SW 1271 (cell line): ENCODE measurements around the gene AFF2.

Experiments
- DNase-seq, 2 experiments: peaks; one replicate each; lab custom pipeline; 2025; lab: John Stamatoyannopoulos, UW

AFF2 gene

DNA sequence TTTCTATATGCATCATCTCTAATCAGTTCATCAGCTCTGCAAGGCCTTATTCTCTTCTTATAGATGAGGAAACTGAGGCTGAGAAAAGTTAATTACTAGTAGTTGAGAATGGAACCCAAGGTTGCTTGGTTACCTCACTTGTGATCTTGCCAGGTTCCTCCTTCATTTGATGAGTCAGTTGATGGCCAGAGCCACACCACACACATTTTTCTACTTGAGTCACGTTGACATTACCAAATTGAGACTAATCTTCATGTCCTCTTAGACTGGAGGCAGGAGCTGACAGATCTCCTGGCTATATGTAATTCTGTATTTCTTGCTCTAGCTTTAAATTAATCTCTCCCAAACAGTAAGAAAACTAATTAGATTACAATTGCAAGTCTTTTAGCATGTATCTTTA is 428.4 kb downstream of the AFF2 start:
- no peak for DNase-seq

DNA sequence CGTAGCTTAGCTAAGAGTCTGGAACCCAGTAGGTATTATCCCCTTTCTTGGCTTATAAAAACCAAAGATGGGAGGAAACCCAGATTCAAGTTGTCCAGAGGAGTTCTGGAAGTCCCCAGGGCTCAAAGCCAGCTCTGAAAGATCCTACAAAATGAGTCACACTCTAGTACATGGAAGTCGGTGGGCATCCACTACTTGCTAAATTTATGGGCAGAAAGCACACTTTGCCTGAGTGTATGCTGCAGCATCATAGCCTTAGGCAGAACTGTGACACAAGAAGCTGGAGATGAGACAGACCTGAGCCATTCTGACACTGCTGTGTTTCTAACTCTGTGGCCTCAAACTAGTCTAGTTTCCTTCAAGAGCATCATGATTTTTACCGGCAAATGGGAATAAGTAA is 429.3 kb downstream of the AFF2 start:
- DNase-seq: no peak

DNA sequence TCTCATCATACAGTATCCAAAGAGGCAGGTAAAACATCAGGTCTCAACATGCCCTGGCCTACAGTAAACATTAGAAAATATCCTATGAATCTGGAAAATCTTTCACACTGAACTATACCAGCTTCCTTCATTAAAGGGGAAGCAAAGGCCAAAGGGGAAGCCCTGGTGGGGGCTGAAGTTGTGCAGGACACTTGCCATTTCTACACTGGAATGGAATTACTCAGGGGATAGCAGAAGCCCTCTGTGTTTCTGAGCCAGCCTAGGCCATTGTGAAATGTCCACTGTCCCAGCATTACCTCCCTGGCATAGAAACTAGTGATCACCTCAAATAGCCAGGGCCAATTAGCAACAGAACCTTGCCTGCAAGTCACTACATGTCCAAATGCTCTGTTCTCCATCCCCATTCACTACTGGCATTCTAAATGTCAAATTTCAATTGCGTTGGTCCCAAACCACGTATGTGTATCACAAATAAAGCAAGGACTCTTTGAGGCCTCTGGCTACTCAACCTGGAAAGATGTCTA is 429.9 kb downstream of the AFF2 start:
- no peak for DNase-seq

DNA sequence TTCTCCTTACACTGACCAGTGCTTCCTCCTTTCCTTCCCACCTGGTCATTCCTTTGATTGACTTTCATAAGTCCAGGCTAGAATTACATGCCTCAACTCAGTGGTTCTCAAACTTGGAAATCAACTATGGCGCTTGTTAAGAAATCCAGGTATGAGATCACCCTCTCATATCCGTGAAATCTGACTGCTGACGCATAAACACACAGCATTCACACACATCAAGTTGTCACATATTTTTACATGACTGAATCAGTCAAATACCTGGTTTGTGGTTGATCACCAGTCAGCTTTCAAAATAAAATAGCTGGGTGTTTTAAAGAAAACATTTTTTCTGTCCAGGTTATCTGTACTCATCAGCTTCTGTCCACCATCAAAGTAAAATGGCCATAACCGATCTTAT is 433.5 kb downstream of the AFF2 start:
- no peak for DNase-seq

DNA sequence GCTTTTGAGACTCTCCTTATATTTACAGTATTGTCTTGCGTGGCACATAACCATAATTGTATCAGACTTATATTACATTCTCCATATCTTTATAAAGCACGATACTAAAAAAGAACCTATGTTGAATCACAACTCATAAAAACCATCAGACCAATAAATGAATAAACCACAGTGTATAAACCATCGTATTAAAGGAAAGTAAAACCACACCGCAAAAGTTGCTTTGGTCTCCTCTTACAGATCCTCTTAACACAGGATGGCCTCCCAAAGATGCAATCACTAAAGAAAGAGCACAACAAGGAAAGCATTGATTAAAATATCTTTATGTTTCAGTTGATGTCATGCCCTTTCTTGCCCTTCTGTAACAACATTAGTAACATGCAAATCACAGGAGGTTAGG is 437.9 kb downstream of the AFF2 start:
- no peak for DNase-seq

DNA sequence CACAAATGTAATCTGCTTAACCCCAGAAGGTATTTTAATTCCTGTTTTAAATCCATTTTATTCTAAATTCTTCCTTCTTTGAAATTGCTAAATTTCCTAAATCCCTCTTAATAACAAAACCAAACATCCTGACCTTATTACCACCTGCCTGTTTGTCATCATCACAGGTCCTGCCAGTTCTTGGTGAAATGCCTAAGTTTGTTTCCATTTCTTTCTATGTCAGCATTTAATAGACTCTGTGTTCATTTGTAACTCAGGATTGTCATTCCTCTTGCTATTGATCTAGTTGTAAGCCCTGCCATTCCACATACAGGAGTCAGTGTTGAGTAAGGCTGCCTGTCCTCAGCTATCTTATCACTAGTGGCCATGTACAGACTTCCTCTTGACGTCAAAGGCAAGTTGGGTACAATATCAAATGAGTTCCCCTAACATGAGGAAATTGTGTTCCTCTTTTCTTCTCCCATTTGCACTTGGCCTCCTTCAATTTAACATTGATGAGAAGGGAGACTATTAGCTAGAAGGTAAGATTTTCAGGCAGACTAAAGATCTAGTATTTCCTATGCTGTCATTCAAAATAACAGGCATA is 440.1 kb downstream of the AFF2 start:
- DNase-seq: no peak

DNA sequence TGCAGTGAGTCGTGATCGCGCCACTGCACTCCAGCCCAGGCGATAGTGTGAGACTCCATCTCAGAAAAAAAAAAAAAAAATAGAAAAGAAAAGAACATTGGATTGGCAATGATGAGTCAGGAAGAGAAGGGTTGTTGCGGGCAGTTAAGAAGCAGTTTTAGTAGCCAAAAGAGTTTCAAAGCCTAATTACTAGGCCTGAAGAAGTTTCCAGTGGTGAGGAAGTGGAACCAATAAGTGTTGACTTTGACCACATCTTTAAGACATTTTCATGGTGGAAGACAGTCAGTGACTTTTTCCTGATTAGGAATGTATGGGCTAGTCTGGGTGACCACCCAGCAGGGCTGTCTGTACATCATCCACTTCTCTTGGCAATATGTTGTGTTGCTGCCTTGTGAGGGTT is 442.3 kb downstream of the AFF2 start:
- DNase-seq: no peak

DNA sequence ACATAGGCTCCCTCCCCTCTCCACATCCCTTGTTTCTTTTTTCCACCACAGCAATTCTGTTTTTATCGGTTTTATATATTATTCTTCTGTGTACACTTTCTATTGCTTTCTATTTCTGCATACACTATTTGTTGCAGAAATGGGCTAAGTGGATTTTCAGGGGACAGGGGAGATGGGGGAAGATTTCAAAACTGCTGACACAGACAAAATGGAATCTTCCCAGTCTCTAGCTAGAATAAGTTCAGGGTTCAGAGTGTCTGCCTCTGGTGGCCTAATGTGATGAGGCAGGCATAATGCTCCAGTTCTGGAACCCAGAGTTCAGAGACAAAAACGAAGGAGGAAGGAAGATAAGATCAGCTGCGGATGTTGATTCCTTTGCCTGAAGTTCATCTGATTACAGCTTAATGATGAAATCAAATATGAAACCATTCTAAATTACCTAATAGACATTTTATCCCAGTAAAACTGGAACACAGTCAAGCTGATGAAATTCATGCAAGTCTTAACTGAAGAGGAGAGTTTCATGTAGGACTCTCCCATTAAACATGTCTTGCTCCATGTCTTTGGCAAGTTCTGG is 447.1 kb downstream of the AFF2 start:
- no peak for DNase-seq

DNA sequence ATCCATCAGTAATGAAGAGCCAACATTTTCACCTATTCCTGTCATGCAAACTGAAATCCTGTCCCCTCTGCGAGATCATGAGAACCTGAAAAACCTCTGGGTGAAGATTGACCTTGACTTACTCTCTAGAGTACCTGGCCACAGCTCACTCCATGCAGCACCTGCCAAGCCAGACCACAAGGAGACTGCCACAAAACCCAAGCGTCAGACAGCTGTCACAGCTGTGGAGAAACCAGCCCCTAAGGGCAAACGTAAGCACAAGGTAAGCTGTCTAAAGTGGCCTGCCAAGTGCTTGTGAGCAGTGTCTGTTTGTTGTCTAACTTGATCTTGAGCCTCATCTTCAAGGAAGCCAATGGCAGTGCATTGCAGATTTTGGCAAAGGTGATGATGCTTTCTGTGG is 455.9 kb downstream of the AFF2 start:
- no peak for DNase-seq

DNA sequence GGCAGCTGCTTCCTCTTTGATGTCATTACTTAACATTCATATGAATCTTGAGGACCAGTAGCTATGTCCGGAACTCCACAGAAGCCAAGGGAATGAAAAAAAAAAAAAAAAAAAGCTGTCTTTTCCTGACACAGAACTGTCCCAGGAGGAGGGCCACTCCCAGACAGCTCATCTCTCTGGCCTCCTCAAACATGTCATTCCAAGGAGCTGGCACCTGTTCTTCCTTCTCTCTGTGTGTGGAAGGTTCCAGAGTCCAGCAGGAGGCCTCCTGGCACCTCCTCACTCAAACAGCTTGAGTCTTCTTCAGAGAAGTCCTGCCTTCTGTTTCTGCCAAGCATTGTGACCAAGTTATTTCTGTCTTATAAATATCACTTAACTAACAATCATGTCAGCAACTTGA is 458.5 kb downstream of the AFF2 start:
- no peak for DNase-seq

DNA sequence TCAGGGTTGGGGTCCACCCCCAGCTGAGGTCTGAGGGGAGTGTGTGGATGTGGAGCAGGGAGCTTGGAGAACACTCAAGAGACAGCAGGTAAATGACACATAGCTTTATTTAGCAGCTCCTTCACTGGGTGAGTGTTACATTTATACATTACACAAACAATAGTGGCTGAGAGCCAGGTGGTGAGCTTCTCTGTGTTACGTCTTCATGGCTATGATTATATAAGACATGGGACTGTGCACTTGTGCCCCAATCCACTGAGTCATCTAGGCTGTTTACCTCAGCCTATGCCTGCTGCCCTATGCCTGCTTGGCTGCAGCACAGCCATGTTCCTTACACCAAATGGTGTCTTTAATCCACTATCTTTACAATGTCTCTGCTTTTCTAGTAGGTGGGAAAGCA is 459.6 kb downstream of the AFF2 start:
- DNase-seq: no peak

DNA sequence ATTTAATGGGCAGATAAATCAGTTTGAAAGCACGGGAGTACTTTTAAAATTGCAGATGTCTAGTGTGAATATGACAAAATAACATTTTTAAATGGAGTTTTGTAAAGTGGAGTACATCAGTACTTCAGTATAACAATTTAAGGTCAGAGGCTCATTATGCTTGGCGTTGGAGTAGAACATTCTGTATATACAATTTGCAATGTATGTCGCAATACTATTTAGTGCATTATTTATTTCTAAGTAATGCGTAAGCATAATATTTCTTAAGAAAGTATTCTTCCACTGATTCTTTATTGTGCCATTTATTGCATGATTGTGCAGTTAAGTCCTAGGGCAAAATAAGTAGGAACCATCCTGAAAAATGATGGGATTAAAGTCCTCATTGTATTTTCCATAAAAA is 461.6 kb downstream of the AFF2 start:
- DNase-seq: no peak

DNA sequence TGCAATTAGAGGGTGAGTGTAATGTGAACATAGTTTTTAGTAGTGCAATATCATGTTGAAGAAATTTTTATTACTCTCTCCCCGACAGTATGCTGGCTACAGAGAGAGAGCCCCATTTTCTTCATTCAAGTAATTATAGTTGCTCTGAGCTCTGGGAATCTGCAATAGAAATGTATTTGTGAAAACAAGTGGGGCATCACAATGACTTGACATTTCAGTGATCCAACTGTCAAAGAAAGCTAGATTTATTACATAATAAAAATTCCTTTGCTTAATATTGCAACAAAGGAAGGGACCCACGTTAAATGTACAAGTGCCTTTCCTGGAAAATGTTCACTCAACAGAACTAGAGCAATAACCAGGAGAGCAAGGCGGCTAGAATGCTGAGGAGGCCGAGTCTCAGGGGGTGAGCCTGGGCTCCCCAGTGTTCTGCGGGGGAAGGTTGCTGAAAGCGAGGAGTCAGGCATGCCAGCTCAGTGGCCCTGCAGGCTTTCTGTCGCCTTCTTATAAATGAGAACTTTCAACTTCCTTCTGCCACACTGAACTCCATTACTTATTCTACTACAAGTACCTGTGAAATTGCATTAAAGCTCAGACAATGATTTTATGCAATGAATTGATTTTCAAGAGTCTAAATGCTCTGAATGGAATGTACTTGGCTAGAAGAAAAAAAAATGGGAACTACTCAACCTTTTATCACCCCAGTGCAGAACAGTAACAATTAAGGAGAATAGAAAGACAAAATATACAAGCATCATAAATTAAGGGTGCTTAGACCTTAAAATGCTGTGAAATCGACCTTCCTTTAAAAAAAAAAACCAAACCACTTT is 476.4 kb downstream of the AFF2 start:
- no peak for DNase-seq

DNA sequence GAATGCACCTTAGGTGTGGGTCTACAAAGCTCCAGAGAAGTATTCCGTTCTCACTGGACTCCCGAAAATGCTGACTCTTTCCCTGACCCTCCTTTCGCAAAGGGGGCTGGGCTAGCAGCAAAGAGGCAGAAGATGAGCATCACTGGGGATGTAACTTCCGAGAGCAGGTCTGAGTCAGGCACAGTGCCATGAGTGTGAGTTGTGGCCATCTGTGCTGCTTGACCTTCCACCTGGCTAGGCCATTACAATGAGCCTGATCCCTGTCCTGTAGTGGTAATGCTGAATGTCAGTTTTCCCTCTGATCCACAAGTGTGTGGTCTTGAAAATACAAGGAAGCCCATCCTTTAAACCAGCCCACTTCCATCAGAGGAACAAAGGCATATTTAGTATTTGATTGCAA is 479.4 kb downstream of the AFF2 start:
- no peak for DNase-seq

DNA sequence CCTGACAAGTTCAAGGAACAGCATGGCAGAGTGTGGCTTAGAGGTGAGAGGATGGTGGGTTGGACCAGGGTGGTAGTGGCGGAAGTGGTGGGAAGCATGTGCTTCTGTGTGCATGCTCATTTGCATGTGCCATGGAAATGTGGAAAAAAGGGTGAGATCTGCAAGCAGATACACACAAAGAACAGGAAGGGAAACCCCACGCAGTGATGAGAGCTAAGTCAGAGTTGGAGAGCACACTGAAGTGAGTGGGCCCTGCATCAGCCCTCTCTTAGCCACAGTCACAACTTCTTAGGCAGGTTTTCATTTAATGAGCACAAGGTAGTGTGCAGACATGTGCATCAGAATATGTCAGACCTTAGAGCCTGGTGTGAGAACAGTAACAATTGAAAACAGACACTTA is 483.8 kb downstream of the AFF2 start:
- DNase-seq: no peak

DNA sequence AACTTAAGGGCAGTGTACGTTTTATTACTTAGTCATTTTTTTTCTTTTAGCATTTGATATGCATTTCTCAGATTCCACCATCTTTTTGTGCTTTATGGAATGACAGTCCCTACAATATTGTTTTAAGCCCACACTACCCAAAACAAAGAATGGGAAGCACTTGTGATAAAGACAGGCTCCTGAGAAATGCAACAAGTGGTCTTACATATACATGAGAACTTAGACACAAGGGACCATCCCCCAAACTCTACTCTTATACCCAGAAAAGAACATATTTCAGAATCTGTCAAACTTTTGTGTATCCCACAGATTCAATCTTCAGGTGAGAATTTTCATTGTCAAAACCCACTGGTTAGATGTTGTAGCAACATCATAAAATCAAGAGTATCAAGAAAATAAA is 491.1 kb downstream of the AFF2 start:
- DNase-seq: no peak

DNA sequence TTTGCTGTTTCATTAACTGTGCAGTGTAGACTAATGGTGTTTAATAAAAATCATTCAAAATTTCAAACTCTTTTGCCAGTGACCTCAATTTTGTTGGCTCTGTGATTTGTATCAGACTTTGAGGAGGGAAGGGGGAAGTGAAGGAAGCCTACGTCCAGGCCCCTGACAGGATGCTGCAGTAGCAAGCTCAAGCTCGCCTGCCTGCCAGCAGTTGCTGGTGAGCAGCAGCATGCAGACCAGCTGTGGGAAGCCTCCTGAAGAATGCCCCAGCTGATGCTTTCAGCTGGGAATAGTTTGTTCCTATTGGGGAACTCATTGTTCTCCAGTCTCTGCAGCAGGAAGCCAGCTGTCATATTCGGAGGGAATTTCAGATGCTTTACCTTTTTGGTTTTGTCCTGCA is 495.2 kb downstream of the AFF2 start:
- DNase-seq: no peak

DNA sequence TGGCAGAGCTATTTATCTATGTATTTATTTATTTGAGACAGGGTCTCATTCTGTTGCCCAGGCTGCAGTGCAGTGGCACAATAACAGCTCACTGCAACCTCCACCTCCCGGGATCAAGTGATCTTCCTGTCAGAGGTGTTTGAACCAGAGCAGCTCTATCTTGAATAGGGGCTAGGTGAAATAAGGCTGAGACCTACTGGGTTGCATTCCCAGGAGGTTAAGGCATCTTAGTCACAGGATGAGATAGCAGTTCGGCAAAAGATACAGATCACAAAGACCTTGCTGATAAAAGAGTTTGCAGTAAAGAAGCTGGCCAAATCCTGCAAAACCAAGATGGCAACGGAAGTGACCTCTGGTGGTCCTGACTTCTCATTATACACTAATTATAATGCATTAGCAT is 501.9 kb downstream of the AFF2 start:
- DNase-seq: no peak

DNA sequence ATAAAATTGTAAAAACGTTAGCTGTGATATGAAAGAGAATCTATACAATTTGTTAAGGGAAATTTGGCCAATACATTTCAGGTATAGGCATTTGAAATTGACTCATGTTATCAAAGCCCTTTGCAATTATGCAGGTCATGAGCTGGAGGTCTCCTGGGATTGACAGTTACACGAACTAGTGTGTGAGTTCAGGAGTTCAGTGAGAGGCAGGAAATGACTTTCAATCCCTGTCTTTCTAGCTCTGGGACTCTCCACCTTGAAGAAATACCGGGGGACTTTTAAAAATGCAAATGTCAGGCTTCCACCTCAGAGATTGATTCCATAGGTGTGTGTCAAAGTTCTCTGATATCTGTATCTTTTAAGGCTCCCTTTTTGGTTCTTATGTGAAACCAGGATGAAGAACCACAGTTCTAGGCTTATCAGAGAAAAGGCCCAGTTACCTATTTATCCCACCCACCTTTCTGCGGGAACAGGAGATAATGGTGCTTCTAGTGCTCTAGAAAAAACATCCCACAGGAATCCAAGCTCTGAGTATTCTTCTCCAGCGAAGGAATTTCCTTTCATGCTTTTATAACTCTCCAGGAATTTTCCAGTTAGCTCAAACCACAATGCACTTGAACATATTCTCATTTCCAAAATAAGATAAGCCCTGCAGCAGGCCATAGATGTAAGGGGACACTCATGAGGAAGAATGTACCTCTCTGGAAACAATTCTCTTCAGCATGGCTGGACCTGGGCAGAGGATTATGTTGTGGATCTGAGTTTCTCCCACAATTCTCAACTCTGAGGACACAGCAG is 503.6 kb downstream of the AFF2 start:
- no peak for DNase-seq

DNA sequence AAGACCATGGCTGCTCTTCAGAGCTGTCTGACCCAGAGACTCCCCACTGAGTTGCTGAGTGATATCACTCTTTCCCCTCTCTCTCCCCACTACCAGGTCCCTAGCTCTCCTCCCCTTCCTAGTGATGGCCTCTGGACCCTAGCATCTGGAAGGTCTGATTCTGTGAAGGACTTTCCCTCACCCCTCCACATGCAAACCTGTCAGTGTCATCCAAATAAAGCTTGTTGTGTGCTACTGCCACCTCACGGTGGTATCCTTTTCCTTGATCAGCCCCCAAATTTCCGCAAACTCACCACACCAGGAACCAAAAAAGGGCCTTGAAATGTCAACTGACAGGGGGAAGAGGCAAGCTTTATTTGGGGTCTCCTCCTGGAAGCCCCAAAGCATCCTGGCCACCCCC is 504.5 kb downstream of the AFF2 start:
- no peak for DNase-seq

DNA sequence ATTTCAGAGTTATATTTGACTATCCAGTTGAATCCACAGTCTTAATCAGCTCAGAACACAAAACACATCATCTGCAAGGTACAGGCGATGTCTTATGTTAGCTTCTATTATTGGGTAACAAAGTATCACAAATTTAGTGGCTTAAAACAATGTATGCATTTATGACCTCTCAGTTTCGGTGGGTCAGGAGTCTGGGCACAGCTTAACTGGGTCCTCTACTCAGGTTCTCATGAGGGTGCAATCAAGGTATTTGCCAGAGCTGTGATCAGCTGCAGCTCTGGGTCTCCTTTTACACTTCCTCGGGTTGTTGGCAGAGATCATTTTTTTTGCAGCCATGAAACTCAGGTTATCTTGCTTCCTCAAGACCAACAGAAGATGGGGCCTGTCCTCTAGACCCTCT is 505.8 kb downstream of the AFF2 start:
- DNase-seq: no peak

DNA sequence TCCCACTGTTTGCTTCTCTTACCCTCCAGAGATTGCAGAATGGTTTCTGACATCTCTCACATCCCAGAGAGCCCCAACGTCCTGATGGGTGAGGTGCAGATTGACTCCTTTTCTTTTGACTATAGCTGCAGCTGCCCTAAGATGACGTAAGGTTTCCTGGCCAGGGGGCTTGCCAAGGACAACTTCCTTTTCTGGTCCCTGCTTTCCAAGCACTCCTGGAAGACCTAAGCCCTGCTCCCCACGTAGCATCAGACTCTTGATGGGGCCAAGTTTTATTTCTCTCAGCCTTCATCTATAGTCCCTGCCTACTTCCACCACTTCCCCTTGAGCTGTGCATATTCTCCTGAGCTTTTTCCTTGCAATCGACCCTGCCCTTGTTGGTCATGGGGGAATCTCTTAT is 507.0 kb downstream of the AFF2 start:
- no peak for DNase-seq
